WTC11 (cell line): ENCODE results near the gene PHACTR3.

Experiments
- ATF6 ChIP-seq: sonication (generic); formaldehyde crosslinking; IDR thresholded peaks from 2 replicates; pipeline ENCODE4 v1.8.1; 2023; ENCODE audit warnings: mild to moderate bottlenecking, missing genetic modification reagents
- CTCF ChIP-seq: fragments of 200-600 bp; IDR thresholded peaks from 2 replicates; pipeline ENCODE4 v1.8.0; 2022; ENCODE audit warnings: antibody characterized with exemption
- E2F5 ChIP-seq: sonication (generic); formaldehyde crosslinking; IDR thresholded peaks from 2 replicates; pipeline ENCODE4 v1.8.1; 2022; ENCODE audit warnings: mild to moderate bottlenecking, moderate library complexity, missing genetic modification reagents
- FOXK1 ChIP-seq: sonication (generic); formaldehyde crosslinking; IDR thresholded peaks from 2 replicates; pipeline ENCODE4 v1.8.0; 2022; ENCODE audit warnings: mild to moderate bottlenecking, moderate library complexity, missing genetic modification reagents
- KAT7 ChIP-seq: sonication (generic); formaldehyde crosslinking; IDR thresholded peaks from 2 replicates; pipeline ENCODE4 v1.8.1; 2023; ENCODE audit warnings: missing genetic modification reagents, mild to moderate bottlenecking, borderline replicate concordance
- NR1H2 ChIP-seq: sonication (generic); formaldehyde crosslinking; IDR thresholded peaks from 2 replicates; pipeline ENCODE4 v1.9.0; 2021; ENCODE audit warnings: mild to moderate bottlenecking, moderate library complexity, missing genetic modification reagents
- NR2C2 ChIP-seq: sonication (generic); formaldehyde crosslinking; IDR thresholded peaks from 2 replicates; pipeline ENCODE4 v1.8.0; 2022; ENCODE audit warnings: mild to moderate bottlenecking, missing genetic modification reagents
- STAT6 ChIP-seq: sonication (generic); formaldehyde crosslinking; conservative IDR thresholded peaks from 2 replicates; pipeline ENCODE4 v1.8.1; 2023; ENCODE audit warnings: mild to moderate bottlenecking, low read depth, missing genetic modification reagents, moderate library complexity
- USF2 ChIP-seq: sonication (generic); formaldehyde crosslinking; IDR thresholded peaks from 2 replicates; pipeline ENCODE4 v1.8.1; 2023; ENCODE audit warnings: mild to moderate bottlenecking, missing genetic modification reagents, moderate library complexity
- ZNF121 ChIP-seq: sonication (generic); formaldehyde crosslinking; IDR thresholded peaks from 2 replicates; pipeline ENCODE4 v1.8.0; 2023; ENCODE audit warnings: missing genetic modification reagents

- TF ChIP-seq CTCF (no peak), KAT7 (no peak), FOXK1 (CRISPR knock-in tag) (no peak), NR1H2 (no peak), STAT6 (CRISPR knock-in tag) (no peak), NR2C2 (CRISPR knock-in tag) (no peak), ATF6 (CRISPR knock-in tag) (no peak), USF2 (CRISPR knock-in tag) (no peak), ZNF121 (CRISPR knock-in tag) (no peak), E2F5 (no peak)
Observed at GRCh38 chr20:59754551-59754950, 150.2 kb downstream of the PHACTR3 start.
